ENCODE data around the gene IST1.

IST1 gene

DNA sequence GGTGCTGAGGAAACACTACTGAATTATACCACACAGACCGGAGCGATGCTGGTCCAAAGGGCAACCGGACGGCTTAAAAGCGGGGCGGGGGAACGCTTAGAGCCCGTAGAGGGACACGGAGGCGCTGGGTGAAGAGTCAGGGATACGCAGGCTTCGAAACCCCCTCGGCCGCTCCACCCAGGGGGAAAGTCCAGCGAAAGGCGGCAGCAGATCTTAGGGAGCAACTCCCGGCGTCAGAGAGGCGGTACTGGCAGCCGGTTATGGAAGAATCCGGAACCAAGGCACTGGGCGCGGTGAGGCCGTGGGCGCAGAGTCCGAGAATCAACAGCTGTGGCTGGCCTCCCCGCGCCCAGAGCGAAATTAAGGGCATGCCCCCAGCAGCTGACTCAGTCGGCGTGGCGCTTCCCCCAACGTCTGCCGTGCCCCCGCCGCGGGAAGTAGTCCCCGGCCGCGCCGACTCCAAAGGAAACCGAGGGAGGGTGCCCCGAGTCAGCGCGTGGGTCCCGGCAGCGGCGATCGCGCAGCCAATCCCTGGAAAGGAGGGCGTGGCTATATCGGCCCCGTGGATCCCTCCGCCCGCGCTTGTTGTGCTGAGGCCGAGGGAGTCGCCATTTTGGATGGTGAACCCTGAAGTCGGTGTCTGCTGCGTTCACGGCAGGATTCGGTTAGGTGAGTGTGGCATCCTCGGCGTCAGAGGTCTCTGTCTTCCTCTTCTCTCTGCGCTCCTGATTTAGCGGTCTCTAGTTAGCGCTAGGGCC lies at the start of gene IST1:
Gene IST1, plus strand, starts transcription at position 611 of the 758 bp plus-strand sequence. CDS start 20,110 bp downstream, outside the sequence.
- no peaks in the 10 kb centered on the region for H3K27me3 Mint-ChIP-seq (ENCODE audit: low read depth)
- H3K4me3 Mint-ChIP-seq = peak within 1 kb of the TSS; percentile 97
- peak within 1 kb of the TSS; percentile 97 for H3K27ac Mint-ChIP-seq
- peaks cover 8% of the 10 kb centered on the region for H3K36me3 Mint-ChIP-seq (ENCODE audit: low read depth)
- no peaks in the 10 kb centered on the region for H3K9me3 Mint-ChIP-seq
- peaks cover 9% of the 10 kb centered on the region for H3K4me1 Mint-ChIP-seq (ENCODE audit: low read depth)

DNA sequence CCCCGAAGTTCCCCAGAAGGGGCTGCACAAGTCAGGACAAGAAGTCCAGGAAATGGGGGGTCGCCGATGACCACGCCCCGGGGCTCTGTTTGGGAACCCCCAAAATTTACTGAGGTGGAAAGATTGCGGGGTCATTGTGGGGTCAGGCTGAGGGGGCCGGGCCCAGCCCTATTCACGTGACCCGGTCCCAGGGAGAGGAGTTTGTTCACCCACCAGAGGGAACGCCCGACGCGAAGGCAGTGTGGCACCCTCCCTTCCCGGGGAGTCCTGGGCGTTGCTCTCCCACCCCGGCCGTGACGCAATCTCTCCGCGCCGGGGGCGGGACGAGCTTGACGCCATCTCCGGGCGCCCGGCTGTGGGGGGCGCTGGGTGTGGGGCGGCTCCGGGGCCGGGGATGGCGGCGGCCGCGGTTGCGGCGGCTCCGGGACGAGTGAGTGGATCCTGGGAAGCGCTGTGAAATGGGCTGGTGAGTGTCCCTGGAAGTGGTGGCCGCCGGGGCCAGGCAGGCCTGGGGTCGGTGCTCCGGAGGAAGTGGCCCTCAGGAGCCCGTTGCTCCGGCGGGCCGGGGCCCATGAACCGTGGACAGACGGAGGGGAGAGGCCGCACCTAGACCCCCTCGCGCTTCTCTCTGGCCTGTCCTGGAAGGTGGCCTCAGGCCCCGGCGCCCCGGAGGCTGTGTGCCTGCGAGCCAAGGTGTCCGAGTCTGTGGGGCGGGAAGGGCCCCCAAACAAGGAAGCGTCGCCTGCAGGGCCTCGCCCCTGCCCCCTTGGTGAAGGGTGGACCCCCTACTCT lies 49.5 kb upstream of the IST1 start, which contains the start of gene ATXN1L:
Gene ATXN1L, plus strand, starts transcription at position 338 of the 792 bp plus-strand sequence. CDS start 3,765 bp downstream, outside the sequence.
- Mint-ChIP-seq H3K9me3 (no peaks in the 10 kb centered on the region), H3K4me1 (ENCODE audit: low read depth) (peaks cover 37% of the 10 kb centered on the region), H3K36me3 (ENCODE audit: low read depth) (peaks cover 23% of the 10 kb centered on the region), H3K27me3 (ENCODE audit: low read depth) (no peaks in the 10 kb centered on the region), H3K4me3 (peak within 1 kb of the TSS; percentile 93), H3K27ac (peak within 1 kb of the TSS; percentile 96)

GRCh38 chr16:71846431-71846830 lies 48.9 kb upstream of the IST1 start:
- Mint-ChIP-seq H3K9me3 (no peaks in the 10 kb centered on the region), H3K4me1 (ENCODE audit: low read depth) (peaks cover 39% of the 10 kb centered on the region), H3K36me3 (ENCODE audit: low read depth) (peaks cover 25% of the 10 kb centered on the region), H3K27ac (peak overlapping the region; percentile 84), H3K4me3 (peak overlapping the region; percentile 93), H3K27me3 (ENCODE audit: low read depth) (no peaks in the 10 kb centered on the region)

DNA sequence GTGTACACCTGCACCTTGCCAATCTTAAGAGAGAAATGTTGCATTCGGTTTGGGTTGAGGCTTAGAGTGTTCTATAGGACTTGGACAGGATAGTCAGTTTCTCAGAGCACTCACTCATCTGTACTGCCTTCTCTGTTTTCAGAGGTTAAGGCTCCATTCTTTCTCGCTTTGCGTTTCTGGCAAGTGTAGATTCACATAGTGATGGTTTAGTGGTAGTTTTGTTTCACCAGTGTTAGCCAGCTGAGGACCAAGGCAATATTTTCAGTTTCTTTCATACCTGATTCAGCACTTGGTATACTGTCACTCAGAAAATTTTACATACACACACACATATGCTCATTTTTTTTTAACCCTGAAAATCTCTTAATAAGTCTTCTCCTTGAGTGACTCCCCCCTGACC lies 48.2 kb upstream of the IST1 start:
- peak overlapping the region; percentile 93 for H3K4me3 Mint-ChIP-seq
- no peaks in the 10 kb centered on the region for H3K27me3 Mint-ChIP-seq (ENCODE audit: low read depth)
- peaks cover 43% of the 10 kb centered on the region for H3K4me1 Mint-ChIP-seq (ENCODE audit: low read depth)
- peak overlapping the region; percentile 84 for H3K27ac Mint-ChIP-seq
- H3K9me3 Mint-ChIP-seq = no peaks in the 10 kb centered on the region
- H3K36me3 Mint-ChIP-seq (ENCODE audit: low read depth) = peaks cover 31% of the 10 kb centered on the region

- H3K9me3 Mint-ChIP-seq = no peaks in the 10 kb centered on the region
- no peak overlapping the region for H3K27ac Mint-ChIP-seq
- H3K4me3 Mint-ChIP-seq = no peak overlapping the region
- H3K4me1 Mint-ChIP-seq (ENCODE audit: low read depth) = peaks cover 44% of the 10 kb centered on the region
- no peaks in the 10 kb centered on the region for H3K27me3 Mint-ChIP-seq (ENCODE audit: low read depth)
- peaks cover 35% of the 10 kb centered on the region for H3K36me3 Mint-ChIP-seq (ENCODE audit: low read depth)
These were observed 46.7 kb upstream of the IST1 start for GRCh38 chr16:71848622-71849021.

DNA sequence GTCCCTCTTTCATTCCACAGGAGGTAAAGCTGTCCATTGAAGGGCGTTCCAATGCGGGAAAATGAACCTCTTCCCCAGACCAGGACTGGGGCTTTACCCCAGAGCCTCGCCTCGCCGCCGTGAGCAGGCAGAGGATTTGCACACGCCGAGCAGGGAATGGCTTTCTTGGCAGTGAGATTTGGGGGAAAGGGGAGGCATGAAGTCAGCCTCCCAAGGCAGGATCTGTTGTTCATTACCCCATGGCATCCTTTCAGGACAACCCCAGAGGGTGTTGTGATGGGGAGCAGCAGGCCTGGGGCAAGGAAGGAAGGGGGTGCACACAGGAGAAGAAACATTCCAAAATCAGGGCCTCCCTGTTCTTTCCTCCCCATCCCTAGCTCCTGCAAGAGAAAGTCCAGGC lies 43.6 kb upstream of the IST1 start:
- no peak overlapping the region for H3K27ac Mint-ChIP-seq
- H3K36me3 Mint-ChIP-seq (ENCODE audit: low read depth) = peaks cover 43% of the 10 kb centered on the region
- H3K4me3 Mint-ChIP-seq = no peak overlapping the region
- H3K9me3 Mint-ChIP-seq = no peaks in the 10 kb centered on the region
- peaks cover 52% of the 10 kb centered on the region for H3K4me1 Mint-ChIP-seq (ENCODE audit: low read depth)
- no peaks in the 10 kb centered on the region for H3K27me3 Mint-ChIP-seq (ENCODE audit: low read depth)

- Mint-ChIP-seq H3K9me3 (no peaks in the 10 kb centered on the region), H3K27me3 (ENCODE audit: low read depth) (no peaks in the 10 kb centered on the region), H3K4me3 (no peak overlapping the region), H3K36me3 (ENCODE audit: low read depth) (peaks cover 43% of the 10 kb centered on the region), H3K27ac (no peak overlapping the region), H3K4me1 (ENCODE audit: low read depth) (peaks cover 50% of the 10 kb centered on the region)
These were observed 43.2 kb upstream of the IST1 start for GRCh38 chr16:71852158-71852557.

DNA sequence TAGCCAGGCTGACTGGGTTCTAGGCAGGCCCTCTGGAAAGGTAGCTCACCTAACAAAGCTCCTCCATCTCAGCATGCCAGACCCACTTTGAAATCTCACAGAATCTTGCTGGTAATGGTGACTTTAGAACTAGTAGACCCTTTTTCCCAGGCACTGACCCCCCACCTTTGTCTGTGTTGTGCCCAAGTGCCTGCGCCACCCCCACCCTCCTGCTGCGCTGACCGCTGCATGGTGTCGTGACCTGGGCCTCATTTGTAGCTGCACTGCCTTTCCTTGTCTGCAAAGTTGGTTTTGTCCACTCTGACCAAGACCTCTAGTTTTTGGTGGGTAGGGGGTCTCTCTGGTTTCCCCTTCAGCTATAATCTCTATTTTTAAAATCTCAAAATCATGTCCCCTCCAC lies 42.8 kb upstream of the IST1 start:
- Mint-ChIP-seq H3K4me1 (ENCODE audit: low read depth) (peaks cover 46% of the 10 kb centered on the region), H3K27ac (no peak overlapping the region), H3K4me3 (no peak overlapping the region), H3K36me3 (ENCODE audit: low read depth) (peaks cover 43% of the 10 kb centered on the region), H3K9me3 (no peaks in the 10 kb centered on the region), H3K27me3 (ENCODE audit: low read depth) (no peaks in the 10 kb centered on the region)

DNA sequence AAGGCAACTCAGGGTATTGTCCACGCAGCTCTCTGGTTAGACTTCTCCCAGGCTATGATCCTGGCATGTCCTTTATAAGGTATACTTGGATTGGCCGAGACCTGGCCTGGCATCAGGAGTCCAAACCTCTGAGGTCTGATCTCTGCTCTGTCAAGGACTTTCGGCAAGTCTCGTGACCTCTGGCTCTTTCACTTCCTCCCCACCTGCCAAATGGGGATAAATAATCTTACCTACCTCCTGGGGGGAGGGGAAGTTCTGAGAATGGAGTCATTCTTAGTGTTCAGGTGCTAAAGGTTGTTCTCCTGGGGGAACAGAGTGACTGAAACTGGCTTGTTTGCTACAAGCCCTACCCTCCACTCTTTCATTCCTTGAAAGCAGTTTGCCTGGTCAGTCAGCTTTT lies 41.9 kb upstream of the IST1 start:
- Mint-ChIP-seq H3K27ac (no peak overlapping the region), H3K27me3 (ENCODE audit: low read depth) (no peaks in the 10 kb centered on the region), H3K4me3 (no peak overlapping the region), H3K9me3 (no peaks in the 10 kb centered on the region), H3K36me3 (ENCODE audit: low read depth) (peaks cover 38% of the 10 kb centered on the region), H3K4me1 (ENCODE audit: low read depth) (peaks cover 40% of the 10 kb centered on the region)

GRCh38 chr16:71854369-71854948 lies 40.9 kb upstream of the IST1 start:
- Mint-ChIP-seq H3K9me3 (no peaks in the 10 kb centered on the region), H3K4me3 (no peak overlapping the region), H3K36me3 (ENCODE audit: low read depth) (peaks cover 32% of the 10 kb centered on the region), H3K27ac (no peak overlapping the region), H3K27me3 (ENCODE audit: low read depth) (no peaks in the 10 kb centered on the region), H3K4me1 (ENCODE audit: low read depth) (peaks cover 36% of the 10 kb centered on the region)

DNA sequence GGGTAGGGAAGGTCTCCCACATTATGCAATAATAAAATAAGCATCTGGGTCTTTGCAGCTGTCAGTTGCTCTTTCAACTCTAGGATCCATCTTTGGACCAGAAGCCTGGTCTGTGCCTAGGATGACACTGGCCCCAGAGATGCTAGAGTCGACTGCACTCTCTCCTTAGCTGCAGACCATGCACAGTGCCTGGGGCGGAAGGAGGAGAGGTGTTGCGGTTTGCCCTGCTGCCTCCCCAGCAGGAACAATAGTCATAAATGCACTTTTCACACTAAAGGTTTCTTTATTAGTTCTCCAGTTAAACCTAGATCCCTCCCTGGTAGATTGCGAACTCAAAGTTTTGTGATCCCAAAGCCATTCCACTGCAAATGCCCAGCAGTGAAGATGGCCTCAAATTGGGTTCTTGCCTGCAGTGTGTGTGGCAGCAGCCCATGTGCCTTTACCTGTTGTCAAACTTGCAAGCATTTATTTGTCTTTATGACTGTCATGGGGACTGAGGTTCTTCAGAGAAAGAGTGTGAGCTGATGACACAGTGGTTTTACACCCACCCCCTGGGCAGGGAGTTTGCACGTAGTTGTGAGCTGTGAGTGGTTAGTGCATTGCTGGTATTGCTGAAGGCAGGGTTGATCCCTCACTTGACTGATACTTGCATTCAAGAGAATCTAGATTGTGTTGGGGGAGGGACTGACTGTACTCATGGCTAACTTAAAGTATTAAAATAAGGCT lies 39.2 kb upstream of the IST1 start:
- Mint-ChIP-seq H3K4me1 (ENCODE audit: low read depth) (peaks cover 35% of the 10 kb centered on the region), H3K27me3 (ENCODE audit: low read depth) (no peaks in the 10 kb centered on the region), H3K36me3 (ENCODE audit: low read depth) (peaks cover 26% of the 10 kb centered on the region), H3K9me3 (no peaks in the 10 kb centered on the region), H3K4me3 (no peak overlapping the region), H3K27ac (peak overlapping the region; percentile 74)

DNA sequence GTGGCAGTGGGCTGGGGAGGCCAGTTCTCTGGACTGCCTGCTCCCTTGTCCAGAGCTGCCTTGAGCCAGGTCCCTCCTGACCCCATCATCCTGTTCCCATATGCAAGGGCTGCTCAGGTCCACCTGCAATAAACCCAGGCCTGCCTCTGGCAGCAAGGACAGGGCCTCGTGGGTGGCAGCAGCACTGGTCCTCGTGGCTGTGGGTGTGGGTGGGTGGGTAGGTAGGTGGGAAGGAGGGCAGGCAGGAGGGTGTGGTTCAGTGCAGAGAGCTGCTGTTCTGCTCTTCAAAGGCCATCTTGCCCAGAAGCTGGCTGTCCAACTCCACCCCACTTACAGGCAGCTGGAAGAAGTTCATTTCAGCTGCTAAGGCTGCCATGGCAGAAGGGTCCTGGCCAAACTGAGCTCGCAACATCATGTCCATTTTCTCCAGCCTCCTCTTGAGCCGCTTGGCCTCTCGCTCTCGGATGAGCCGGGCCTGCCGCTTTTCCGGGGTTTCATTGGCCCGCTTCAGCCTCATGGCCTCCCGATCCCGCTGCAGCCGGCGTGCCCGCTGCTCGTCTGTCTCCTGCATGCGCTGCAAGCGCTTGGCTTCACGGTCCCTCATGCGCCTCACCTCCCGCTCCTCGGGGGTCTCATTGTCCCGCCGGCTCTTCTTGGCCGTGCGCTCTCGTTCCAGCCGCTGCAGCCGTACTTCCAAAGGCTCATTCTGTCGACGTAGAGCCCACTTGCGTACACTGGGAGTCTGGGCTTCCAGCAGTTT lies 35.4 kb upstream of the IST1 start:
- peaks cover 14% of the 10 kb centered on the region for H3K36me3 Mint-ChIP-seq (ENCODE audit: low read depth)
- no peak overlapping the region for H3K4me3 Mint-ChIP-seq
- no peaks in the 10 kb centered on the region for H3K9me3 Mint-ChIP-seq
- H3K27ac Mint-ChIP-seq = no peak overlapping the region
- H3K4me1 Mint-ChIP-seq (ENCODE audit: low read depth) = peaks cover 16% of the 10 kb centered on the region
- no peaks in the 10 kb centered on the region for H3K27me3 Mint-ChIP-seq (ENCODE audit: low read depth)

DNA sequence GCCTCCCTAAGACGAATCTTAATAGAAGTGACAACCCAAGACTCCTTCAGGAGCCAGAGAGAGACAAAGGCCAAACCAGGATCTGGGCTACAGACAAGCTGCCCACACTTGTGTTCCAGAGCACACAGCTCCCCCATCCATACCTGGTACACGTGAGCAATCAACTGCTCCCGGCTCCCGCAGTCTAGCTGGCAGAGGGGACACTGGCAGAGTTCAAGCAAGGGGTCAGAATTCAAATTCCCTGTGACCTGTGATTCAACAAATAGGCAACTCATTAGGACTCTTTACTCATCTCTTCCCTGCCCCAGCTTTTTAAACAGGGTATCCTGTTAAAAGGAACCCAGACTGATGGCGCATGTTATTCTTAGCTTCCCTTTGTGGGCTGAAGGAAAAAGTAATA lies 31.3 kb upstream of the IST1 start:
- H3K27ac Mint-ChIP-seq = no peak overlapping the region
- H3K4me3 Mint-ChIP-seq = no peak overlapping the region
- no peaks in the 10 kb centered on the region for H3K9me3 Mint-ChIP-seq
- H3K4me1 Mint-ChIP-seq (ENCODE audit: low read depth) = no peaks in the 10 kb centered on the region
- H3K36me3 Mint-ChIP-seq (ENCODE audit: low read depth) = peaks cover 15% of the 10 kb centered on the region
- H3K27me3 Mint-ChIP-seq (ENCODE audit: low read depth) = no peaks in the 10 kb centered on the region

Data from T-helper 1 cell treated with Interleukin-12 subunit alpha and Interleukin-12 subunit beta and Interleukin-4 antibody, amounts not matched to agents 30 μg/mL and 1 μg/mL, for 36 hours (primary cell).